ENCODE measurements around the gene AGGF1. TPM values are rescaled to one million over a fixed set of nuclear protein-coding genes. Genes with fewer than 3 reads are reported as not detected.
A peak's percentile ranks its signal among the peaks of the same experiment; 100 is the strongest.

Gene AGGF1
- total RNA-seq, 1 experiment from 2014 or later, result 15.4 TPM

- Histone ChIP-seq H3K9me2 (ENCODE audit: insufficient read depth) (no peaks in the 10 kb centered on the region), H3K36me3 (ENCODE audit: low read depth) (peaks cover 30% of the 10 kb centered on the region), H4K20me1 (ENCODE audit: insufficient read depth) (peaks cover 4% of the 10 kb centered on the region; the same call in 1 of the 2 replicates), H3K79me2 (ENCODE audit: low read depth) (peaks cover 18% of the 10 kb centered on the region), H3K4me1 (replicated peaks; ENCODE audit: insufficient read depth) (peaks cover 11% of the 10 kb centered on the region), H3K27ac (no peak overlapping the region), H2AFZ (no peak overlapping the region), H3F3A (ENCODE audit: insufficient read depth, low read depth) (0 out of 2 replicates have a peak, but pooled peaks cover 4% of the 10 kb centered on the region), H3K27me3 (ENCODE audit: insufficient read depth, low read depth) (no peaks in the 10 kb centered on the region), H3K4me3 (no peak overlapping the region), H3K4me2 (no peak overlapping the region), H3K9me3 (ENCODE audit: insufficient read depth, low read depth) (no peaks in the 10 kb centered on the region)
- intact Hi-C loops (cut with micrococcal nuclease; ENCODE audit: unreplicated experiment), result no loop called here
- TF ChIP-seq CTCF (conservative IDR thresholded peaks at IDR 0.05), result no peak
- no peak for TF ChIP-seq EZH2 (IDR thresholded peaks at IDR 0.05; ENCODE audit: low read depth)
- CTCF ChIA-PET, result no interaction called here
- POLR2A ChIA-PET (ENCODE audit: unreplicated experiment), result no interaction called here
- DNase-seq, result no peak
- no TSS peak for BruUV-seq (replicated peaks)
Measured at GRCh38 chr5:77035950-77036349, 5.7 kb downstream of the AGGF1 start.

- Histone ChIP-seq H3K4me2 (no peak overlapping the region), H3K4me3 (no peak overlapping the region), H3K27me3 (ENCODE audit: insufficient read depth, low read depth) (no peaks in the 10 kb centered on the region), H3K9me2 (ENCODE audit: insufficient read depth) (no peaks in the 10 kb centered on the region), H3K36me3 (ENCODE audit: low read depth) (peaks cover 18% of the 10 kb centered on the region; the same call in 1 of the 2 replicates), H3F3A (ENCODE audit: insufficient read depth, low read depth) (peaks cover 5% of the 10 kb centered on the region; the same call in 1 of the 2 replicates), H2AFZ (no peak overlapping the region), H3K4me1 (replicated peaks; ENCODE audit: insufficient read depth) (no peaks in the 10 kb centered on the region), H3K9me3 (ENCODE audit: insufficient read depth, low read depth) (no peaks in the 10 kb centered on the region), H4K20me1 (ENCODE audit: insufficient read depth) (no peaks in the 10 kb centered on the region), H3K27ac (no peak overlapping the region), H3K79me2 (ENCODE audit: low read depth) (no peaks in the 10 kb centered on the region)
- no TSS peak for BruUV-seq (replicated peaks)
- ChIA-PET CTCF (no interaction called here), POLR2A (ENCODE audit: unreplicated experiment) (no interaction called here)
- TF ChIP-seq EZH2 (IDR thresholded peaks at IDR 0.05; ENCODE audit: low read depth) (no peak), CTCF (conservative IDR thresholded peaks at IDR 0.05) (no peak)
- intact Hi-C loops (cut with micrococcal nuclease; ENCODE audit: unreplicated experiment), result no loop called here
- no peak for DNase-seq
Measured at GRCh38 chr5:77046416-77047073, 16.3 kb downstream of the AGGF1 start.

GRCh38 chr5:77064040-77064439 is 33.8 kb downstream of the AGGF1 start:
- intact Hi-C loops (cut with micrococcal nuclease; ENCODE audit: unreplicated experiment), result no loop called here
- H3K9me2 ChIP-seq (ENCODE audit: insufficient read depth), result no peaks in the 10 kb centered on the region

More at GRCh38 chr5:77064040-77064439, 33.8 kb downstream of the AGGF1 start:
- H3K79me2 ChIP-seq (ENCODE audit: low read depth), result no peaks in the 10 kb centered on the region
- H3K9me3 ChIP-seq (ENCODE audit: insufficient read depth, low read depth), result no peaks in the 10 kb centered on the region
- no peaks in the 10 kb centered on the region for H3F3A ChIP-seq (ENCODE audit: insufficient read depth, low read depth)
- TF ChIP-seq EZH2 (IDR thresholded peaks at IDR 0.05; ENCODE audit: low read depth) (no peak), CTCF (conservative IDR thresholded peaks at IDR 0.05) (peak; percentile 42)
- peaks cover 22% of the 10 kb centered on the region for H3K36me3 ChIP-seq (ENCODE audit: low read depth)
- BruUV-seq (replicated peaks), result no TSS peak
- H2AFZ ChIP-seq, result no peak overlapping the region
- H3K27me3 ChIP-seq (ENCODE audit: insufficient read depth, low read depth), result no peaks in the 10 kb centered on the region
- no peaks in the 10 kb centered on the region for H3K4me1 ChIP-seq (replicated peaks; ENCODE audit: insufficient read depth)
- H4K20me1 ChIP-seq (ENCODE audit: insufficient read depth), result no peaks in the 10 kb centered on the region
- no peak for DNase-seq
- ChIA-PET POLR2A (ENCODE audit: unreplicated experiment) (no interaction called here), CTCF (interaction anchor here (0.6 kb wide), 1 partner anchor 427 kb away, joined by 3 read pairs; no protein-coding TSS in a partner anchor)
- H3K4me2 ChIP-seq, result no peak overlapping the region
- H3K27ac ChIP-seq, result no peak overlapping the region
- no peak overlapping the region for H3K4me3 ChIP-seq

Measured in PC-9 (cell line).